SK-N-SH treated with all-trans-retinoic acid at 6 μM for 48 hours (cell line): ENCODE measurements around the gene LRRIQ1.

Source experiments
- SNAI2 ChIP-seq: fragments of 250-450 bp; sonication (Bioruptor Pico); IDR thresholded peaks from 2 replicates; pipeline ENCODE4 v1.5.0; 2020; ENCODE audit warnings: mild to moderate bottlenecking, moderate library complexity
- TSHZ2 ChIP-seq: fragments of 250-450 bp; sonication (Bioruptor Pico); IDR thresholded peaks from 2 replicates; pipeline ENCODE4 v1.5.0; 2020; ENCODE audit warnings: mild to moderate bottlenecking, moderate library complexity
- ZNF565 ChIP-seq: fragments of 450-650 bp; formaldehyde crosslinking; conservative IDR thresholded peaks from 2 replicates; pipeline ENCODE4 v1.5.0; 2020; ENCODE audit warnings: low read depth, mild to moderate bottlenecking, moderate library complexity
- ZNF8 ChIP-seq: fragments of 450-650 bp; formaldehyde crosslinking; IDR thresholded peaks from 2 replicates; pipeline ENCODE4 v1.5.0; 2020; ENCODE audit warnings: mild to moderate bottlenecking, moderate library complexity

DNA sequence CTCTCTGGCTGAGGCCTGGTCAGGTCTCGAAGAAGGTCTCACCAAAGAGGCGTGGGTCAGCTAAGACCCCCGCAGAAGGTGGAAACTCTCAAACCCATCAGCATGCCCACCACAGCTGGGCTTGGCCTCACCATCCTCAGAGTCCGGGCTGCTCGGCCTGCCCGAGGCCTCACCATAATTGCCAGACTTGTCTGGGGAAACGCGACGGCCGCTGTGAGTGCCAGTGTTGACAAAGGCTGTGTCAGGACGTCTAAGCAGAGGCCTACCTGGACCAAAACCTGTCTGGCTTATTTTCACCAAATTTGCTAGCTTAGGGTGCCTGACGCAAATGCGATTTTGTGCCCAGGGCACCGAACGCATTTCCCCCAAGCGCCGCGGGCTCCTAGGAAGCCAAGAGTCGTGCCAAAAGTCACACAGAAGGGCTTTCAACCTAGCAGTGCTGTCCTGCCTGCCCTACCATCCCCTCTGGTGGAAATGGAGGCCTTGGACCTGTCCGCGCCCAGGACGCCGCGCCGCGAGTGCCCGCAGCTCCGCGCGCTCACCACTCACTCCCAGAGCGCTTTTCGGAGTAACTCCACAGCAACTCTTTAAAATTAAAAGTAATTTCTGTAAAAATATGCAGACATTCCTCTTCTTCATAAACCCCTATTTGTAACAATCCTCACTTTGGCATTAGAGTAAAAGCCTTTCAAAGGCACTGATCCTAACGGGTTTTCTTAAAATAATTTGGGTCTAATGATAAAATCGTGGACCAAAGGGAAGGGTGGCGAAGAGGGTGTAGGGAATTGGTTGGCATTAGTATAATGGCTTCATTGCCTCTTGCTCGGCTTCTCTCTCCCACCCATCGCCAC, 242.7 kb downstream of the LRRIQ1 start:
- TF ChIP-seq SNAI2 (CRISPR knock-in tag) (no peak), ZNF565 (CRISPR knock-in tag) (no peak), ZNF8 (no peak), TSHZ2 (CRISPR knock-in tag) (no peak)
